Measurements from ENCODE around the gene C19orf67. TPM values are rescaled to one million over a fixed set of nuclear protein-coding genes. Genes with fewer than 3 reads are reported as not detected.

The C19orf67 gene
- total RNA-seq, 1 donor from 2014 or later = not detected

DNA sequence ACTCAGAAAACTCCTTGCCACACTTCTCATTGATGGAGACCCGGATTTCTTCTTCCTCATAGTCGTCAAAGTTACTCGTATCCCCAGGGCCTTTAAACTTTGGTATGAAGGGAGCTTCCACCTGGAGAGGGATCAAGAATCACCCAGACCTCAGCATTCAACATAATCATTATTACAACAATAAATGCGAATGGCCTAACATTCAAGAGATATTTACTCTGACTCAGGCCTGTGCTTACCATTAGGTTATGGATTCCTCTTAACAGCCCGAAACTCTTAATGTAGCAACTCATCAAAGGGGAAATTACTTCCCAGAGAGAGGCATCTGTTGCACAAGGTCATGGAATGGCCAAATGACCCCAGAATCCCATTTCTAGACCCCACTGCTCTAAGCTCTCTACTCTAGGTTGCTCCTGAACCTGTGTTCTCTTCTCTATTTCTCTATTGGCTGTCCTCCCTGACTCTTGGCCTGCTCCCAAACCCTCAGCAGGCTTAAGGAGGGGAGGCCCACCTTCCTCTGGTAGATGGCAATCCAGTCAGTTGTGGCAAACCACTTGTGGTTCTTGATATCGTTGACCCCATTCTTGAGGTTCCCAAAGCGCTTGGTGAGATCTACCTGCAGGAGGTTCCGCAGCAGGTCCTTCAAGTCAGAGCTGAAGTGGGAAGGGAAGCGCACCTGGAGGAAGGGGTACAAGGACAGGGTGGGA lies 7.7 kb upstream of the C19orf67 start:
- peaks cover 20% of the 10 kb centered on the region for H3K36me3 Mint-ChIP-seq
- peak overlapping the region; percentile 72 for H3K27ac Mint-ChIP-seq
- peak overlapping the region; percentile 70 for H3K4me3 Mint-ChIP-seq
- H3K4me1 Mint-ChIP-seq (ENCODE audit: unreplicated experiment) = peaks cover 12% of the 10 kb centered on the region
- H3K27me3 Mint-ChIP-seq = no peaks in the 10 kb centered on the region
- H3K9me3 Mint-ChIP-seq = no peaks in the 10 kb centered on the region
- TF ChIP-seq, protein P1, sequence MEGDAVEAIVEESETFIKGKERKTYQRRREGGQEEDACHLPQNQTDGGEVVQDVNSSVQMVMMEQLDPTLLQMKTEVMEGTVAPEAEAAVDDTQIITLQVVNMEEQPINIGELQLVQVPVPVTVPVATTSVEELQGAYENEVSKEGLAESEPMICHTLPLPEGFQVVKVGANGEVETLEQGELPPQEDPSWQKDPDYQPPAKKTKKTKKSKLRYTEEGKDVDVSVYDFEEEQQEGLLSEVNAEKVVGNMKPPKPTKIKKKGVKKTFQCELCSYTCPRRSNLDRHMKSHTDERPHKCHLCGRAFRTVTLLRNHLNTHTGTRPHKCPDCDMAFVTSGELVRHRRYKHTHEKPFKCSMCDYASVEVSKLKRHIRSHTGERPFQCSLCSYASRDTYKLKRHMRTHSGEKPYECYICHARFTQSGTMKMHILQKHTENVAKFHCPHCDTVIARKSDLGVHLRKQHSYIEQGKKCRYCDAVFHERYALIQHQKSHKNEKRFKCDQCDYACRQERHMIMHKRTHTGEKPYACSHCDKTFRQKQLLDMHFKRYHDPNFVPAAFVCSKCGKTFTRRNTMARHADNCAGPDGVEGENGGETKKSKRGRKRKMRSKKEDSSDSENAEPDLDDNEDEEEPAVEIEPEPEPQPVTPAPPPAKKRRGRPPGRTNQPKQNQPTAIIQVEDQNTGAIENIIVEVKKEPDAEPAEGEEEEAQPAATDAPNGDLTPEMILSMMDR (conservative IDR thresholded peaks at IDR 0.05) = no peak
- DNase-seq (ENCODE audit: extremely low spot score, unreplicated experiment) = no peak

DNA sequence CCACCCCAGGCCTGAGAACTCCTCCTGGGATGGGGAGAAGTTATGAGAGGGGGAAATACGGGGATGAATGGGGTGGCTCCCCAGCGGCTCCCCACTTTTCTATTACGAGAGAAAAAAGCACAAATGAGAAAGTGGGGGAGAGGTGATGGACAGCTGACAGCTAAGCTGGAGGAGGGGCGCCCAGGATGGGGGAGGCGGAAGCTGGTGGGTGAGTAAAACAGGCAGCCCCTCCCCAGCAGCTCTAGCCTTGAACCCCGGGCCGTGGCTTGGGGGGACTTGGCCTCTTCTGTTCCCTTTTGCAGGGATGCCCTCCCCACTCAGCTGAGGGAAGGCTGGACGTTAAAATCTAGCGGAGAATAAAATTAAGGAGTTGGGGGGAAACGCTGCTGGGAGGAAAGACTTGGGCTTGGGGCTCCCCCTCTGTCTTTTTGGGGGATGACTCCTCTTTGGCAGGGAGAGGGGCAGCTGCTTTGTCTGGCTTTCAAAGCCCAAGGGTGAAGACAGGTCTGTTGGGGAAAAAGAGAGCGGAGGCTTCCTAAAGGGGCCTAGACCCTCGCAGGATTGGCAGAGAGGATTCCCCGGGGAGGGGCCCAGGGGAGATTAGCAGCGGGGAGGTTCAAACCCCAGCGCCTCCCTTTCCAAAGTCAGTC lies 6.4 kb upstream of the C19orf67 start:
- DNase-seq (ENCODE audit: extremely low spot score, unreplicated experiment) = no peak
- H3K36me3 Mint-ChIP-seq = peaks cover 20% of the 10 kb centered on the region
- H3K4me3 Mint-ChIP-seq = peak overlapping the region; percentile 100
- H3K27ac Mint-ChIP-seq = peak overlapping the region; percentile 92
- no peaks in the 10 kb centered on the region for H3K9me3 Mint-ChIP-seq
- TF ChIP-seq, protein P1 (conservative IDR thresholded peaks at IDR 0.05) = no peak
- H3K4me1 Mint-ChIP-seq (ENCODE audit: unreplicated experiment) = peaks cover 12% of the 10 kb centered on the region
- no peaks in the 10 kb centered on the region for H3K27me3 Mint-ChIP-seq

DNA sequence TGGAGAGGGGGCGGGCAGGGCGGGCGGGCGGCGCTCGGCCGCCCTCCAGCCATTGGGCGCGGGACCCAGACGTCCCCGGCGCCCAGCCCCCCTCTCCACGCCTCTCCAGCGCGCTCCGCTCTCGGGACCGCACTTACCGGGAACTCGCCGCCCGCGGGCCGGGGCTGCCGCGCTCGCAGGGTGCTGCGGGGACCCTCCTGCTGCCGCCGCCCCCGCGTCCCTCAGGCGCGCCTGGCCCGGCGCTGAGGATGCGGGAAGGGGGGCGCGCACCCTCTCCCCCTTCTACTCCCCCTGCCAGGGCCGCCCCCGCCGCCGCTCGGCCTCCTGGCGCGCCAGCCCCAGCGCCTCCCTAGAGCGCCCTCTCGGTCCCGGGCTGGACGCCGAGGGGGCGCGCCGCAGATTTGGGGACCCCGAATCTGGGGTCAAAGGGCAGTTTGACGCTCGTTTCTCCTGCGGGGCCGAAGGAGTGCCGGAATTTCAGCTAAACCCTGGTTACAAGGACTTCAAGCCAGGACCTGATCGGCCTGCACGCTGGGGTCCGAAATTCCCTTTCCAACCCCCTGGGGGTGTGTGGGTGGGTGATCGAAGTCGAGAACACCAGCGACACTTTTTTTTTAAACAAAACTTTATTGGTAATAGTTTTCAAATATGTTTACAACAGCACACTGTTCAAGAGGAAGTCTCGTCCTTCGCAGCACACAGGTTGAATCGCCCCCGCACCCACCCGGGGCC lies 5.7 kb upstream of the C19orf67 start:
- Mint-ChIP-seq H3K4me3 (peak overlapping the region; percentile 100), H3K27me3 (no peaks in the 10 kb centered on the region), H3K9me3 (no peaks in the 10 kb centered on the region), H3K27ac (peak overlapping the region; percentile 92), H3K4me1 (ENCODE audit: unreplicated experiment) (peaks cover 12% of the 10 kb centered on the region), H3K36me3 (peaks cover 16% of the 10 kb centered on the region)
- TF ChIP-seq, protein P1 (conservative IDR thresholded peaks at IDR 0.05) = peak; percentile 57
- no peak for DNase-seq (ENCODE audit: extremely low spot score, unreplicated experiment)

DNA sequence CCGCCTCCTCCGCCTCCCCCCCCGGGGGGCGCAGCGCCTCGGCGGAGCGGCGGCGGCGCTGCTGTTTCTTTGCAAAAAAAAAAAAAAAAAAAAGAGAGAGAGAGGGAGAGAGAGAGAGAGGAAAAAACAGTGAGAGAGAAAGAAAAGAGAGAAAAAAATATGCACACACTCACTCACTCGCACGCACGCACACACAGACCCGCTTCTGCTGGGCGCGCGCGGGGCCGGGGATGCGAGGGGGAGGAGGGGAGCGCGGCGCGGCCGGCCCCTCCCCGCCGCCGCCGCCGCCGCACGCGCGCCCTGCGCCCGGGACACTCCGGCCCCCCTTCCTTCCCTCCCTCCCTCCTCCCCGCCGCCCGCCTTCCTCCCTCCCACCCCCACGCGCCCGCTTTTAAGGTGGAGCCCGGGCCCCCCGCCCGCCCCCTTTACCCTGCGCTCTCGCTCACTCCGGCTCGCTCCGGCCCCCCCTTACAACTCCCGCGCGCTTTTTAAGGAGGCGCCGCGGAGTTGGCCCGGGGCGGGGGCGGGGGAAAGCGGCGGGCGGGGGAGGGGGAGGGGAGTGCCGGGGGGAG lies 5.0 kb upstream of the C19orf67 start, which contains the start of gene SAMD1:
Gene SAMD1, minus strand, starts transcription at position 243 of the 572 bp plus-strand sequence.
- DNase-seq (ENCODE audit: extremely low spot score, unreplicated experiment) = peak; percentile 86
- Mint-ChIP-seq H3K4me3 (peak within 1 kb of the TSS; percentile 100), H3K9me3 (no peaks in the 10 kb centered on the region), H3K36me3 (peaks cover 16% of the 10 kb centered on the region), H3K27ac (peak within 1 kb of the TSS; percentile 92), H3K4me1 (ENCODE audit: unreplicated experiment) (peaks cover 12% of the 10 kb centered on the region), H3K27me3 (no peaks in the 10 kb centered on the region)
- TF ChIP-seq, protein P1 (conservative IDR thresholded peaks at IDR 0.05) = no peak

DNA sequence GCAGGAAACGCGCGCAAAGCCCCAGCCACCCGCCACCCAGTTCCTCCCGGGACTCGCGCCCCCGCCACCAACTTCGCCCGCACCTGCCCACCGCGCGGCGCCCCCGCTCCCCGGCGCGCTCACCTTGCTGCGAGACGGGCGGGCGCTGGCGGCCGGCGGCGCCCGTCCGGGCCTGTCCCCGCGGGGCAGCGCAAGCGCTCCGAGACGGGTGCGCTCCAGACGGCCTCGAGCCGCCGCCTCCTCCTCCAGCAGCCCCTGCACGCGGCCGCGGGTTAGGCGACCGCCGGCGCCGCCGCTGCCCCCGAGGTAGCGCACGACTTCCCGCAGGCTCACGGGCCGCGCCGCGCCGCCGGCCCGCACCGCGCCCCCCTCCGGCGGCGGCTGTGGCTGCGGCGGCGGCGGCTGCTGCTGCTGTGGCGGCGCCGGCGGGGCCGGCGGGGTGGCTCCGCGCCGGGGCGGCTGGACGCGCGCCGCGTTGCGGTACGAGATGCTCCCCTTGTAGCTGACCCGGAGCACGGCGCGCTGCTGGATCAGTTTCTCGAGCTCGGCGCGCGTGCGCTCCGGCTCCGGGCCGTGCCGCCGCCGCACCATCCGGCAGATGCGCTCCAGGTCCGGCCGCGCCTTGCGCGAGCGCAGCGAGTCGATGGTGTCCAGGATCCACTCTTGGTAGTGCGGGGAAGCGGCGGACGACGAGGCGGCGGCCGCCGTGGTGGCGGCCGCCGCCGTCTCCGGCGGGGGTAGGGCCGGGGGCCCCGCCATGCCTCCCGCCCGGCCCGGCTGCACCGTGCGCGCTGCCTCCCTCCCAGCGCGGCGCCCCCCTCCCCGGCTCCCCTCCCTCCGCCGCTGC lies 4.3 kb upstream of the C19orf67 start:
- Mint-ChIP-seq H3K9me3 (no peaks in the 10 kb centered on the region), H3K4me1 (ENCODE audit: unreplicated experiment) (peaks cover 12% of the 10 kb centered on the region), H3K27me3 (no peaks in the 10 kb centered on the region), H3K27ac (peak overlapping the region; percentile 72), H3K4me3 (peak overlapping the region; percentile 86), H3K36me3 (peaks cover 16% of the 10 kb centered on the region)
- no peak for DNase-seq (ENCODE audit: extremely low spot score, unreplicated experiment)
- TF ChIP-seq, protein P1 (conservative IDR thresholded peaks at IDR 0.05) = peak; percentile 9
